ENCODE results near the gene SLC9A3.
"Not testable (repeated sequence)": the region's sequence is repeated elsewhere in the genome, so short reads cannot be mapped to it uniquely, and the experiment has no call there.

SLC9A3 gene

GRCh38 chr5:488744-489688 lies 35.2 kb downstream of the SLC9A3 start:
- no peak for DNase-seq (ENCODE audit: low spot score)

GRCh38 chr5:488241-488640 lies 36.0 kb downstream of the SLC9A3 start:
- DNase-seq (ENCODE audit: low spot score) = no peak

GRCh38 chr5:486597-486996 lies 37.7 kb downstream of the SLC9A3 start:
- not testable (repeated sequence) for DNase-seq (ENCODE audit: low spot score)

GRCh38 chr5:485946-486491 lies 38.2 kb downstream of the SLC9A3 start:
- no peak for DNase-seq (ENCODE audit: low spot score)

- DNase-seq (ENCODE audit: low spot score) = no peak
These were observed 38.9 kb downstream of the SLC9A3 start for GRCh38 chr5:485113-485945.

GRCh38 chr5:484556-484955 lies 39.7 kb downstream of the SLC9A3 start:
- DNase-seq (ENCODE audit: low spot score) = no peak

GRCh38 chr5:483434-484140 lies 40.7 kb downstream of the SLC9A3 start:
- DNase-seq (ENCODE audit: low spot score) = no peak

- DNase-seq (ENCODE audit: low spot score) = no peak
These were observed 41.2 kb downstream of the SLC9A3 start for GRCh38 chr5:483011-483410.

- no peak for DNase-seq (ENCODE audit: low spot score)
These were observed 41.7 kb downstream of the SLC9A3 start for GRCh38 chr5:482506-482905.

GRCh38 chr5:482021-482420 lies 42.2 kb downstream of the SLC9A3 start:
- no peak for DNase-seq (ENCODE audit: low spot score)

GRCh38 chr5:481347-481746 lies 42.9 kb downstream of the SLC9A3 start:
- DNase-seq (ENCODE audit: low spot score) = no peak

- DNase-seq (ENCODE audit: low spot score) = no peak
These were observed 44.5 kb downstream of the SLC9A3 start for GRCh38 chr5:479566-480319.

GRCh38 chr5:478982-479535 lies 45.2 kb downstream of the SLC9A3 start:
- no peak for DNase-seq (ENCODE audit: low spot score)

- no peak for DNase-seq (ENCODE audit: low spot score)
These were observed 45.8 kb downstream of the SLC9A3 start for GRCh38 chr5:478369-478981.

GRCh38 chr5:477871-478270 lies 46.4 kb downstream of the SLC9A3 start:
- DNase-seq (ENCODE audit: low spot score) = no peak

GRCh38 chr5:477247-477646 lies 47.0 kb downstream of the SLC9A3 start:
- DNase-seq (ENCODE audit: low spot score) = no peak

GRCh38 chr5:476814-477175 lies 47.5 kb downstream of the SLC9A3 start:
- no peak for DNase-seq (ENCODE audit: low spot score)

- DNase-seq (ENCODE audit: low spot score) = no peak
These were observed 48.0 kb downstream of the SLC9A3 start for GRCh38 chr5:476102-476813.

GRCh38 chr5:475704-476101 lies 48.5 kb downstream of the SLC9A3 start:
- no peak for DNase-seq (ENCODE audit: low spot score)

Measured in pons (tissue), 1 donor.